Suprapubic skin (tissue), 4 donors: ENCODE data around the gene ABCA7. TPM values are rescaled to one million over a fixed set of nuclear protein-coding genes. Genes with fewer than 3 reads are reported as not detected.
A peak's percentile ranks its signal among the peaks of the same experiment; 100 is the strongest.

Experiments used
- DNase-seq, 2 donors: peaks; one replicate each; pipeline ENCODE4 v3.0.0-alpha.2; 2019; ENCODE audit warnings: low spot score in 2 of 2
- H3K27ac ChIP-seq: fragments of 200-600 bp; sonication (generic); one replicate; pipeline ENCODE4 v1.5.1; 2019
- H3K27me3 ChIP-seq: fragments of 200-600 bp; sonication (generic); one replicate; pipeline ENCODE4 v1.5.1; 2019
- H3K36me3 ChIP-seq: fragments of 200-600 bp; sonication (generic); one replicate; pipeline ENCODE4 v1.5.1; 2019
- H3K4me1 ChIP-seq: fragments of 200-600 bp; sonication (generic); one replicate; pipeline ENCODE4 v1.5.1; 2019
- H3K4me3 ChIP-seq: fragments of 200-600 bp; sonication (generic); one replicate; pipeline ENCODE4 v1.5.1; 2019; ENCODE audit warnings: mild to moderate bottlenecking
- H3K9me3 ChIP-seq: fragments of 200-600 bp; sonication (generic); one replicate; pipeline ENCODE4 v1.5.1; 2019
- EP300 ChIP-seq: sonication (generic); formaldehyde crosslinking; IDR thresholded peaks from one replicate; pipeline ENCODE4 v1.6.1; 2017; ENCODE audit warnings: antibody characterized with exemption
- POLR2A ChIP-seq, 2 donors: fragments of 450-650 bp; IDR thresholded peaks; one replicate each; pipeline ENCODE4 v1.6.1; 2017; ENCODE audit warnings: antibody characterized with exemption in 2 of 2, mild to moderate bottlenecking in 2 of 2, moderate library complexity in 2 of 2
- POLR2AphosphoS5 ChIP-seq, 3 donors: sonication (generic); formaldehyde crosslinking; IDR thresholded peaks; one replicate each; pipeline ENCODE4 v1.6.1; 2017; ENCODE audit warnings: antibody characterized with exemption in 3 of 3
- WGBS: methylation state at CpG from one replicate; pipeline ENCODE4 v1.1.5; 2018; 5-methylcytosine and 5-hydroxymethylcytosine counted together
- total RNA-seq, 4 donors: library from RNA; depleted of rRNA; stranded (reverse); fragments of >200 nt; gene quantifications; one replicate each; pipeline ENCODE4 v1.1.0, GENCODE V29; 2016
- TF ChIP-seq, protein P1 (sequence below), 2 donors: fragments of 200-600 bp in 1 of 2; fragments of 450-650 bp in 1 of 2; sonication (generic) in 1 of 2; IDR thresholded peaks; one replicate each; pipeline ENCODE4 v1.5.1; 2016 to 2019; ENCODE audit warnings: antibody characterized with exemption in 2 of 2, mild to moderate bottlenecking in 1 of 2, moderate library complexity in 1 of 2

The ABCA7 gene
- total RNA-seq, 4 donors from 2014 or later: 29.8 to 97.6 (median 47.5) TPM

DNA sequence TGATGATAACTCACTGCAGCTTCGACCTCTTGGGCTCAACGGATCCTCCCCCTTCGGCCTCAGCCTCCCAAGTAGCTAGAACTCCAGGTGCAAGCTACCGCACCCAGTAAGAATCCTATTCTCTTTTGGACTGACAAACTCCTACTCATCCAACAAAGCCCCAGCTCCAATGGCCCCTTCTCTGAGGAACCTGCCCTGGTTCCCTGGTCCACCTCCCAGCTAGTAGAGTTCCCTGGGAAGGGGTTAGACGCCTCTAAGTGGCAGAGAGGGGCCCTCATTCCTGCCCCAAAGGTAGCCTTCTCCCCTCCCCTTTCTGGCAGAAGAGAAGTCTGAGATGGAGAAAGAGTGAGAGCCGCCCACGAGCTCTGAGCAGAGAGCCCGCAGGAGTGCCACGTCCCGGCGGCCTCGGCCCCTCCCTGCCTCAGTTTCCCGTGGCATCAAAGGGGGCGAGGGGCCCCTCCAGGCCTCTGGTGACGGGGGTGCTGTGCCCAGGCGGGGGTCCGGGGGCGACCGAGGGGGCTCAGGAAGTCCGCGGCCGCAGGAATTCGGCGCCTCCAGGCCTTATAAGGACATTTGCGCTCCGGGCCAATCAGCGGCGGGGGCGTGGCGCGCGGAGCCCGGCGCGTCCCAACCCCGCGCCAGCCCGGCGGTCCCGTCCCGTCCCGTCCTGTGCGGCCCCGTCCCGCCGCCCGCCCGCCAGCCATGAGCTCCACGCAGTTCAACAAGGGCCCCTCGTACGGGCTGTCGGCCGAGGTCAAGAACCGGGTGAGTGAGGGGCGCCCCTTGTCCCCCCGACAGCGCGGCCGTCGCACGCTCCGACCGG, 13.7 kb upstream of the ABCA7 start, which contains the start of gene CNN2:
TSS of gene CNN2 (plus strand) at position 649 of the 823 bp plus-strand sequence. CDS start at position 703, 54 bp downstream.
- TF ChIP-seq, protein P1, sequence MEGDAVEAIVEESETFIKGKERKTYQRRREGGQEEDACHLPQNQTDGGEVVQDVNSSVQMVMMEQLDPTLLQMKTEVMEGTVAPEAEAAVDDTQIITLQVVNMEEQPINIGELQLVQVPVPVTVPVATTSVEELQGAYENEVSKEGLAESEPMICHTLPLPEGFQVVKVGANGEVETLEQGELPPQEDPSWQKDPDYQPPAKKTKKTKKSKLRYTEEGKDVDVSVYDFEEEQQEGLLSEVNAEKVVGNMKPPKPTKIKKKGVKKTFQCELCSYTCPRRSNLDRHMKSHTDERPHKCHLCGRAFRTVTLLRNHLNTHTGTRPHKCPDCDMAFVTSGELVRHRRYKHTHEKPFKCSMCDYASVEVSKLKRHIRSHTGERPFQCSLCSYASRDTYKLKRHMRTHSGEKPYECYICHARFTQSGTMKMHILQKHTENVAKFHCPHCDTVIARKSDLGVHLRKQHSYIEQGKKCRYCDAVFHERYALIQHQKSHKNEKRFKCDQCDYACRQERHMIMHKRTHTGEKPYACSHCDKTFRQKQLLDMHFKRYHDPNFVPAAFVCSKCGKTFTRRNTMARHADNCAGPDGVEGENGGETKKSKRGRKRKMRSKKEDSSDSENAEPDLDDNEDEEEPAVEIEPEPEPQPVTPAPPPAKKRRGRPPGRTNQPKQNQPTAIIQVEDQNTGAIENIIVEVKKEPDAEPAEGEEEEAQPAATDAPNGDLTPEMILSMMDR (IDR thresholded peaks at IDR 0.05): no peak
- TF ChIP-seq POLR2A (IDR thresholded peaks at IDR 0.05) (peak; percentile 79 to 84), EP300 (no peak), POLR2AphosphoS5 (IDR thresholded peaks at IDR 0.05) (peak in 1 of 3 donors; percentile 64)
- Histone ChIP-seq H3K27me3 (no peaks in the 10 kb centered on the region), H3K9me3 (no peaks in the 10 kb centered on the region), H3K4me3 (peak within 1 kb of the TSS; percentile 85), H3K4me1 (peaks cover 58% of the 10 kb centered on the region), H3K27ac (peak within 1 kb of the TSS; percentile 93), H3K36me3 (peaks cover 7% of the 10 kb centered on the region)
- DNase-seq: peak; percentile 88 to 92
- 19% methylated on average over 15 of the region's 63 CpGs for WGBS

DNA sequence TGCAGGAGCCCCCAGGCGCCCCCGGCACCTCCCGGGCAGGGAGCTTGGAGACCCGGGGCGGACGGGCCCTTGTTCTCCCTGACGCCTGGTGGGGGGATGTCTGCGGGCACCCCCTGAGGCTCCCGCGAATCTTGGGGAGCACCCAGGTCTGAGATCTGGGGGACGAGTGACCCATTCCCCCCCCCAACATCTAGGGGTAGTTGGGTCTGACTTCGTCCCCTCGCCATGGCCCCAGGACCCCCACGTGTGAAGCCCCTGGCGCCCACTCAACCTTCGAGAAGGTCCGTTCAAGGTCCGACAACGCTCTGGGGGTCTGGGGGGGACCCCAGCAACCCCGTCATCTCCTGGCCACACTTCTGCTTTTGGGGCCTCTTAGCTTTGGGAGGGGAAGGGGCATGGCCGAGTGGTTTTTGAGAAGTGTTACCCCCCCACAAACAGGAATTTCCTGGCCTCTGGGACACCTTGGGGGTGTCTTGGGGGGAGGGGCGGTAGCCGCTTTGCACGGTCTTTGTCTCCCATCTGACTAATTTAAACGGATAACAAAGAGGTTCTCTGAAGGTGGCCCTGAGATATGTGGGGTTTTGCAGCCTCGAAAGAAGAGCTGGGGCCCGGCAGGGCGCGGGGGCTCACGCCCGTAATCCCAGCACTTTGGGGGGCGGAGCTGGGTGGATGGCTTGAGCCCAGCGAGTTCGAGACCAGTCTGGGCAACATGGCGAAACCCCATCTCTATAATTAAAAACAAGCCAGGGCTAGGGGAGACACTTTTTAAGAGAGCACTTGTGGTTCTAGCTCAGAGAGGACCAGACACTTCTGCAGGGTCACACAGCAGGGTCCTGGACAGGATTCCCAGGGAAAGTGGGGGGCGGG, 12.9 kb upstream of the ABCA7 start:
- no peaks in the 10 kb centered on the region for H3K9me3 ChIP-seq

DNA sequence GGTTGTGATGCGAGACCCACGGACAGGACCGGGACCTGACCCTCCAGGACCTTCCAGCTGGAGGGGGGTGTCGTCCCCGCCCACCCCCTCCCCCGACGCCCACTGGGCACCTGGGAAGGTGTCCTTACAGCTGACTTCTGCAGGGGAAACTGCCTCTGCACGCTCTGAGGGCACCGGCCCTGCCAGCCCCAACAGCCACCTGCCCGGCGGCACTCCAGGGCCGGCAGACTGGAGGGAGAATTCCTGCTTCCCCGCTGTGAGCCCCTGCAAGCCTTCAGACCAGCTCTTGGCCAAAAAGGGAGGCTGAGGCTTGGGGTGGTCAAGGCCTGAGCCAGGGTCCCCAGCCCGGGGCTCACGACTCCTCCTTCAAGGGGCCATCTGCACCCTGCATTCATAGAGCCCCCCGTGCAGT, 12.3 kb upstream of the ABCA7 start:
- H3K9me3 ChIP-seq: no peaks in the 10 kb centered on the region
- H3K4me3 ChIP-seq: peak overlapping the region; percentile 85
- no peak for DNase-seq
- peaks cover 19% of the 10 kb centered on the region for H3K36me3 ChIP-seq
- no CpG with 5 or more reads among the region's 16 CpGs for WGBS
- TF ChIP-seq POLR2A (IDR thresholded peaks at IDR 0.05) (no peak), EP300 (no peak), POLR2AphosphoS5 (IDR thresholded peaks at IDR 0.05) (no peak)
- TF ChIP-seq, protein P1 (IDR thresholded peaks at IDR 0.05): no peak
- peak overlapping the region; percentile 93 for H3K27ac ChIP-seq
- H3K4me1 ChIP-seq: peaks cover 49% of the 10 kb centered on the region
- H3K27me3 ChIP-seq: no peaks in the 10 kb centered on the region

More for the DNA sequence above, 12.9 kb upstream of the ABCA7 start:
- H3K4me1 ChIP-seq: peaks cover 53% of the 10 kb centered on the region
- no peaks in the 10 kb centered on the region for H3K27me3 ChIP-seq
- peaks cover 12% of the 10 kb centered on the region for H3K36me3 ChIP-seq
- TF ChIP-seq POLR2AphosphoS5 (IDR thresholded peaks at IDR 0.05) (no peak), POLR2A (IDR thresholded peaks at IDR 0.05) (no peak), EP300 (no peak)
- TF ChIP-seq, protein P1 (IDR thresholded peaks at IDR 0.05): no peak
- WGBS: under 1% methylated on average over 26 of the region's 36 CpGs
- no peak for DNase-seq
- H3K4me3 ChIP-seq: peak overlapping the region; percentile 85
- H3K27ac ChIP-seq: peak overlapping the region; percentile 93

DNA sequence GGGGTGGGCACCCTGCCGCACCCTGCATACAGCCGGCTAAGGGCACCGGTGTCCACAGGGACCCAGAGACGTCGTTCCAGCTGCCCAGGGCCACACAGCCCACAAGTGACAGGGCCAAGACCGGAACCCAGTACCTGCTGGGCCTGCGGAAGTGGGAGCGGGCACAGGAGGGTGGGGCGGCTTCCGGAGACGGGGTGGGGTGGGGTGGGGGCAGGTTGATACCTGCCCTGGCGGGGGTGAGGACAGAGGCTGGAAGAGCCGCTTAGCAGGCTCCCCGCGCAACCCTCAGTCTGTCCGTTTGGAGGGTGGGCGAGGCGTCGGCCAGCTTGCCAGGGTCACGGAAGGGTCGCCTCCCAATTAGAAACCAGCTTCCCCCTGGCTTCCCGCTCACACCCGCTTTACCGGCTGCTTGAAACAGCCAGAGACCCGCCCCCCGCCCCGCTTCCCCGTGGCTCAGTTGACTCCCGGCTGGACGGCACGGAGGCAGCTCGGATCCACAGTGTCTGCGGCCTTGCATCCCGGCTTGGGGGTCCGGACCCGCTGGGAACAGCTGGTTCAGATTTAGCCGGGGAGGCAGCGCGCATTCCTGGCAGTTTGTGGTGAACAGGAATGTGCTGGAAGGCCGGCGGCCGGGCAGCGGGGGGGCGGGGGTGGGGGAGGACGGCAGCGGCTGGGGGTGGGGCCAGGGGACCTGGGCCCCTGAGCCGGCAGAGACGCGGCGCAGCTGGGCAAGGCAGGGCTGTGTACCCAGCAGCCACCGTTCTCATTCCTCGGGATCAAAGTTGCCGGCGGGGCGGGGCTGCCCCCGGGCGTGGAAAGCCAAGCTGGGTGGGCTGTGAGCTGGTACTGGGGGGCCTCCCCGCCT, 11.6 kb upstream of the ABCA7 start:
- H3K36me3 ChIP-seq: peaks cover 25% of the 10 kb centered on the region

More for the DNA sequence above, 11.6 kb upstream of the ABCA7 start:
- peaks cover 49% of the 10 kb centered on the region for H3K4me1 ChIP-seq
- peak overlapping the region; percentile 93 for H3K27ac ChIP-seq
- no CpG with 5 or more reads among the region's 58 CpGs for WGBS
- H3K4me3 ChIP-seq: peak overlapping the region; percentile 85
- peak in 1 of 2 donors; percentile 88 for DNase-seq
- no peak for TF ChIP-seq POLR2A (IDR thresholded peaks at IDR 0.05)
- peak in 1 of 3 donors; percentile 17 for TF ChIP-seq POLR2AphosphoS5 (IDR thresholded peaks at IDR 0.05)
- H3K9me3 ChIP-seq: no peaks in the 10 kb centered on the region
- no peaks in the 10 kb centered on the region for H3K27me3 ChIP-seq
